ENCODE data around the gene CARD9. TPM values are rescaled to one million over a fixed set of nuclear protein-coding genes. Genes with fewer than 3 reads are reported as not detected.

CARD9 gene
- total RNA-seq, 1 donor from 2014 or later: 1.2 TPM

DNA sequence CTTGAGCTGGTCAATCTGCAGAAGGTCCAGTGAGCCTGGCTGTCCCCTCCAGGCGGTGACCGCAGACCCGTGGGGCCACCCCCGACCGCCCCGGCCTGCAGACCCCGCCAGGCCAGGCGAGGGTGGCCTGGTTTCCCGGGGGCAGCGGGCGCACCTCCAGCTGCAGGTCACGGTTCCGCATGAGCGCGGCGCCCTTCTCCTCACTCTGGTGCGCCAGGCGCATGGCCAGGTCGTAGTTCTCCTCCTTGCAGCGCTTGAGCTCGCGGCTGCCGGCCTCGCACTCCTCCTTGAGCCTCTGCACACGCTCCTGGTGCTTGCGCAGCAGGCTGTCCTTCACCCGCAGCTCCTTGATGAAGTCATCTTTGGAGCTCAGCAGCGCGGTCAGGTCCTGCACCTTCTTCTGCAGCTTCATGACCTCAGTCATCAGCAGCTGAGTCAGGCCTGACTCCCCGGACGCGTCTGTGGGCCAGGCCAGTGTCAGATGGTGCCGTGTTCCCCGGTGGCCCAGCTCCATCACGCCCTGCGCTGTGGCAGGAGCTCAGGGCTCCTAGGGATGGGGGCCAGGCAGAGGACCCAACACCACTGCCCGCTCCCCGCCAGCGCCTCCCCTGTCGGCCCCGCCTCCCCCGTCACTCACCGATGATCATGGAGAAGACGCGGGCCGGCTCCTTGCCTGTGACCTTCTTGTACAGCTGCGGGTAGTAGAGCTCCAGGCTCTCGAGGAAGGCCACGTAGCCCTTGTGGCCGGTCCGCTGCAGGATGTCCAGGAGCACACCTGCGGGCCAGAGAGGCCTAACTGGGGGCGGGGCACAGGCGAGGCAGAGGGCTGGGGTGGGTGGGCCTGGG is 2.6 kb downstream of the CARD9 start:
- DNase-seq: no peak
- Histone ChIP-seq H3K4me3 (no peak overlapping the region), H3K27me3 (ENCODE audit: low read depth) (no peaks in the 10 kb centered on the region), H3K36me3 (no peaks in the 10 kb centered on the region), H3K27ac (replicated peaks) (no peak overlapping the region), H3K4me1 (no peaks in the 10 kb centered on the region), H3K9me3 (replicated peaks) (no peaks in the 10 kb centered on the region)
- intact Hi-C loops (cut with micrococcal nuclease): no loop called here
- TF ChIP-seq, protein P1, sequence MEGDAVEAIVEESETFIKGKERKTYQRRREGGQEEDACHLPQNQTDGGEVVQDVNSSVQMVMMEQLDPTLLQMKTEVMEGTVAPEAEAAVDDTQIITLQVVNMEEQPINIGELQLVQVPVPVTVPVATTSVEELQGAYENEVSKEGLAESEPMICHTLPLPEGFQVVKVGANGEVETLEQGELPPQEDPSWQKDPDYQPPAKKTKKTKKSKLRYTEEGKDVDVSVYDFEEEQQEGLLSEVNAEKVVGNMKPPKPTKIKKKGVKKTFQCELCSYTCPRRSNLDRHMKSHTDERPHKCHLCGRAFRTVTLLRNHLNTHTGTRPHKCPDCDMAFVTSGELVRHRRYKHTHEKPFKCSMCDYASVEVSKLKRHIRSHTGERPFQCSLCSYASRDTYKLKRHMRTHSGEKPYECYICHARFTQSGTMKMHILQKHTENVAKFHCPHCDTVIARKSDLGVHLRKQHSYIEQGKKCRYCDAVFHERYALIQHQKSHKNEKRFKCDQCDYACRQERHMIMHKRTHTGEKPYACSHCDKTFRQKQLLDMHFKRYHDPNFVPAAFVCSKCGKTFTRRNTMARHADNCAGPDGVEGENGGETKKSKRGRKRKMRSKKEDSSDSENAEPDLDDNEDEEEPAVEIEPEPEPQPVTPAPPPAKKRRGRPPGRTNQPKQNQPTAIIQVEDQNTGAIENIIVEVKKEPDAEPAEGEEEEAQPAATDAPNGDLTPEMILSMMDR (IDR thresholded peaks at IDR 0.05; ENCODE audit: borderline replicate concordance): no peak

DNA sequence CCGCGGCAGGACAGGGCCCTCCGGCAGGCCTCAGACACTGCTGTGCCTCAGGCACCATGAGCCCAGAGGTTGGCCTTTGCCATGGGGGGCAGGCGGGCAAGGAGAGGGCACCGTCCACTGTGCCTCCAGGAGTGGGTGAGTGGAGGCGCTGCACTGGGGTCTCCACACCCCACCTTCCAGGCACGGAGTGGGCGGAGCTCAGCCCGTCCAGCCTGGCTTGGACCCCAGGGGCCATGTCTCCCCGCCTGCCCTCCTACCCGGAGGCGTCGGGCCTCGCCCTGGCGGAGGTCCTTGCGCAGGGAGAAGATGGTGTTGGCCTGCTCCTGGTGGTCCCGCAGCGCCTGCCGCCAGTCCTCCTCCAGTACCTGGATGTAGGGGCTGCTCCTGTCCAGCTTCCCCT is 3.4 kb downstream of the CARD9 start:
- TF ChIP-seq, protein P1 (IDR thresholded peaks at IDR 0.05; ENCODE audit: borderline replicate concordance): no peak
- no peaks in the 10 kb centered on the region for H3K9me3 ChIP-seq (replicated peaks)
- intact Hi-C loops (cut with micrococcal nuclease): no loop called here
- no peak for DNase-seq
- H3K36me3 ChIP-seq: no peaks in the 10 kb centered on the region
- H3K27ac ChIP-seq (replicated peaks): no peak overlapping the region
- no peaks in the 10 kb centered on the region for H3K4me1 ChIP-seq
- no peaks in the 10 kb centered on the region for H3K27me3 ChIP-seq (ENCODE audit: low read depth)
- no peak overlapping the region for H3K4me3 ChIP-seq

DNA sequence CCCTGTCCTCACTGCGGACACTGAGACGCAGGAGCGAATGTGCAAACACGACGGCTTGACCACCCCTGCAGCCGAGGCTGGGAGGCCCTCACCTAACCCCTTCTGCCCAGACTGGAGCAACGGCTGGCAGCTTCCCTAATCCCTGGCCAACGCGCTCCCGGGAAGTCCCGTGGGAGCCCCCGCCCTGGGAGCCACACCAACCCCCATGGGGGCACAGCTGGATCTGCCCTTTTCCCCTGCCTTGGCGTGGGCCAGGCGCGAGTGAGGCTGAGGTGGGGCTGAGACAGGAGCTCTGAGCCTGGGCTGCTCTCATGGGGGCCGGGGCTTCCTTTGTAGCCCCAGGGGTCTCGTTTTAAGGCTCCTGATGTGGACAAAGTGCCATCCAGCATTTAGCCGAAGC is 5.3 kb downstream of the CARD9 start:
- Histone ChIP-seq H3K4me1 (peaks cover 7% of the 10 kb centered on the region), H3K27me3 (ENCODE audit: low read depth) (no peaks in the 10 kb centered on the region), H3K9me3 (replicated peaks) (no peaks in the 10 kb centered on the region), H3K36me3 (no peaks in the 10 kb centered on the region), H3K27ac (replicated peaks) (no peak overlapping the region), H3K4me3 (no peak overlapping the region)
- intact Hi-C loops (cut with micrococcal nuclease): no loop called here
- TF ChIP-seq, protein P1 (IDR thresholded peaks at IDR 0.05; ENCODE audit: borderline replicate concordance): no peak
- DNase-seq: no peak

DNA sequence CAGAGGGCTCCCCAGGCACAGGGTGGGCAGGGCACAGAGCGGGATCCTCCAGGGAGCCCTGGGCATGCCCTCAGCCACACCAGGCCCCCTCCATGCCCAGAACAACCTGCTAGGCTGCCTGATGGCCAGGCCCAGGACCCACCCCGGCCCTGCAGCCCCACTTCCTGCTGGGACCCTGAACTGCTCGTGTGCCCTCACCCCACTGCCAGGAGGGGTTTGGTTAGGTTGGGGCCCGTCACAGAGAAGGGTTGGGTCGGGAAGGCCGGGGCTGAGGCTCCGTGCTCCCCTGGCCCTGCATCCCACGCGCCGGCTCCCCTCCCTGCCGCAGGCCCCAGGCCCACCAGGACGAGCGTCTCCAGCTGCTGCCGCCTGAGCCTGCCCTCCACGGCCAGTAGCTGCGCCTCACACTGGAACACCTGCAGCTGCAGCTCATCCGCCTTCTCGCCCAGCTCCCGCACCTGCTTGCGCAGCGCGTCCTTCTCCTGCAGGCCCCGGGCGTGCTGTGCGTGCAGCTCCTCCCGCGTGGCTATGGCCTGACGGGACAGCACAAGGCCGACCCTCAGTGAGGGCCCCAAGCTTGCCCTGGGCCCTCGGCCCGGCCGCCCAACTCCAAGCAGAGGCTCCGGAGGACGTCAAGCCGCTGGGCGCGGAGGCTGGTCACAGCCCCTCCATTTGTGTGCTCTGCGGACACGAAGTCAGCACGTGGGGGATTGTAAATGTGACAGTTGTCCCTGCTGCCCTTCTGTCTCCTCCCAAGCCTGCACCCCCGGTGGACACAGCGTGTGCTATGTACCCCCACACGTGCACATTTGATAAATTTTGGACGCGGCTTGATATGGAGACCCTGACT is 5.9 kb downstream of the CARD9 start:
- DNase-seq: no peak
- Histone ChIP-seq H3K4me1 (peaks cover 12% of the 10 kb centered on the region), H3K36me3 (no peaks in the 10 kb centered on the region), H3K27ac (replicated peaks) (no peak overlapping the region), H3K27me3 (ENCODE audit: low read depth) (no peaks in the 10 kb centered on the region), H3K9me3 (replicated peaks) (no peaks in the 10 kb centered on the region), H3K4me3 (no peak overlapping the region)
- TF ChIP-seq, protein P1 (IDR thresholded peaks at IDR 0.05; ENCODE audit: borderline replicate concordance): no peak
- intact Hi-C loops (cut with micrococcal nuclease): no loop called here

DNA sequence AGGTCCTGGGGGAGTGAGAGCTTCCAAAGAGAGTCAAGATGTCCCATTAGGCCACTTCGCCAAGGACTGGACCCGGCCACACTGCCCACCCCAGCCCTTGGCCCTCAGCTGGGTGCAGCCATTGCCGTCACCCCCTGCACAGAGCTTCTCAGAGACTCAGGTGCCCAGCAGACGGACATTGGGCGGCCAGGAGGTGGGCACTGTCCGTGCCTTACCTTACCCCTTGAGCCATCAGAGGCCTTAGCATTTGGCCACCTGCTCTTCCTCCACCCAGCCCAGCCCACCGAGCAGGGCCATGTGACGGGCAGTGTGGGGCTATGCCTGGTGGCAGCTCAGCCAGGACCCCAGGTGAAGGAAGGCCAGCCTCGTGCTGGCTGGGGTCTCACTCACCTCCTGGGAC is 6.6 kb downstream of the CARD9 start:
- intact Hi-C loops (cut with micrococcal nuclease): no loop called here
- H3K27me3 ChIP-seq (ENCODE audit: low read depth): no peaks in the 10 kb centered on the region
- no peak overlapping the region for H3K27ac ChIP-seq (replicated peaks)
- TF ChIP-seq, protein P1 (IDR thresholded peaks at IDR 0.05; ENCODE audit: borderline replicate concordance): no peak
- no peak overlapping the region for H3K4me3 ChIP-seq
- no peaks in the 10 kb centered on the region for H3K36me3 ChIP-seq
- H3K9me3 ChIP-seq (replicated peaks): no peaks in the 10 kb centered on the region
- DNase-seq: no peak
- peaks cover 19% of the 10 kb centered on the region for H3K4me1 ChIP-seq

All from left ventricle myocardium inferior (tissue), 1 donor.